OCI-LY7 (cell line): ENCODE measurements around the gene ACADVL. TPM values are rescaled to one million over a fixed set of nuclear protein-coding genes. Genes with fewer than 3 reads are reported as not detected.

Experiments
- BruUV-seq: library from RNA; stranded (reverse); fragments of 400-500 nt; replicated peaks from 2 replicates; lab custom pipeline; 2021; lab: Mats Ljungman, UMichigan
- CTCF ChIA-PET: fragments of 300-600 bp; sonication (Branson Sonifier 250); formaldehyde crosslinking; loops from one replicate; lab custom pipeline; 2022; ENCODE audit warnings: antibody characterized with exemption; ENCODE audit not compliant: unreplicated experiment; lab: Charles Lee
- POLR2A ChIA-PET: fragments of 300-600 bp; sonication (Branson Sonifier 250); formaldehyde crosslinking; loops from one replicate; lab custom pipeline; 2022; ENCODE audit warnings: antibody characterized with exemption; lab: Charles Lee
- DNase-seq: peaks from one replicate; pipeline ENCODE4 v3.0.0-alpha.2; 2015; ENCODE audit warnings: low spot score
- H2AFZ ChIP-seq: fragments of 200-600 bp; sonication (generic), shearing (Covaris generic); 2 replicates; pipeline ENCODE4 v1.6.1; 2014; ENCODE audit warnings: mild to moderate bottlenecking, antibody characterized with exemption, low read length, moderate library complexity
- H3K27ac ChIP-seq: fragments of 200-600 bp; sonication (generic); 2 replicates; pipeline ENCODE4 v1.5.1; 2014; ENCODE audit warnings: mixed run types, low read depth, mild to moderate bottlenecking, moderate library complexity, low read length, inconsistent platforms; ENCODE audit not compliant: poor library complexity, severe bottlenecking
- H3K36me3 ChIP-seq: fragments of 200-600 bp; sonication (generic); 2 replicates; pipeline ENCODE4 v1.6.1; 2014; ENCODE audit warnings: mild to moderate bottlenecking, antibody characterized with exemption, low read length, moderate library complexity, mixed read lengths; ENCODE audit not compliant: insufficient read depth
- H3K4me1 ChIP-seq: fragments of 200-600 bp; sonication (generic); 2 replicates; pipeline ENCODE4 v1.5.1; 2014; ENCODE audit warnings: mild to moderate bottlenecking, low read length; ENCODE audit not compliant: insufficient read depth, poor library complexity, severe bottlenecking
- H3K4me2 ChIP-seq: fragments of 200-600 bp; sonication (generic); 2 replicates; pipeline ENCODE4 v1.6.1; 2014; ENCODE audit warnings: mild to moderate bottlenecking, low read length
- H3K4me3 ChIP-seq: fragments of 200-600 bp; sonication (generic); 2 replicates; pipeline ENCODE4 v1.5.1; 2014; ENCODE audit warnings: mild to moderate bottlenecking, low read depth, low read length; ENCODE audit not compliant: poor library complexity, severe bottlenecking
- H3K79me2 ChIP-seq: fragments of 200-600 bp; sonication (generic); 2 replicates; pipeline ENCODE4 v1.6.1; 2016; ENCODE audit warnings: low read depth, mild to moderate bottlenecking, low read length, moderate library complexity, mixed read lengths; ENCODE audit not compliant: insufficient read depth
- H3K9me2 ChIP-seq: fragments of 200-600 bp; sonication (generic); 2 replicates; pipeline ENCODE4 v1.6.1; 2016; ENCODE audit warnings: mild to moderate bottlenecking, low read length, mixed read lengths; ENCODE audit not compliant: insufficient read depth
- H3K9me3 ChIP-seq: fragments of 200-600 bp; sonication (generic); 2 replicates; pipeline ENCODE4 v1.6.1; 2014; ENCODE audit warnings: mild to moderate bottlenecking, mixed run types, low read length, mixed read lengths
- H4K20me1 ChIP-seq: fragments of 200-600 bp; sonication (generic); 2 replicates; pipeline ENCODE4 v1.6.1; 2014; ENCODE audit warnings: mild to moderate bottlenecking, antibody characterized with exemption, low read length, moderate library complexity, mixed read lengths; ENCODE audit not compliant: insufficient read depth
- CTCF ChIP-seq: fragments of 200-600 bp; sonication (generic); conservative IDR thresholded peaks from 2 replicates; pipeline ENCODE4 v1.5.1; 2014; ENCODE audit warnings: mild to moderate bottlenecking, antibody characterized with exemption, low read length, moderate library complexity, mixed read lengths
- EZH2phosphoT487 ChIP-seq: fragments of 200-600 bp; sonication (generic); IDR thresholded peaks from 2 replicates; pipeline ENCODE4 v1.6.1; 2018; ENCODE audit warnings: low read depth, borderline replicate concordance, mild to moderate bottlenecking, mixed run types, antibody characterized with exemption, low read length, moderate library complexity, mixed read lengths
- intact Hi-C: fragments of 100-400 bp; cut with micrococcal nuclease; formaldehyde crosslinking; loops from one replicate; pipeline ENCODE4 v1.10.0; 2022; ENCODE audit not compliant: unreplicated experiment
- total RNA-seq, 2 experiments: library from RNA; depleted of rRNA in 1 of 2; stranded (reverse); fragments of >200 nt in 1 of 2; shearing (Covaris generic) in 1 of 2; gene quantifications; 2 replicates each; pipeline ENCODE4 v1.2.3, GENCODE V29; 2014 to 2022

The ACADVL gene
- total RNA-seq, 2 experiments from 2014 or later: 204 to 297 TPM

DNA sequence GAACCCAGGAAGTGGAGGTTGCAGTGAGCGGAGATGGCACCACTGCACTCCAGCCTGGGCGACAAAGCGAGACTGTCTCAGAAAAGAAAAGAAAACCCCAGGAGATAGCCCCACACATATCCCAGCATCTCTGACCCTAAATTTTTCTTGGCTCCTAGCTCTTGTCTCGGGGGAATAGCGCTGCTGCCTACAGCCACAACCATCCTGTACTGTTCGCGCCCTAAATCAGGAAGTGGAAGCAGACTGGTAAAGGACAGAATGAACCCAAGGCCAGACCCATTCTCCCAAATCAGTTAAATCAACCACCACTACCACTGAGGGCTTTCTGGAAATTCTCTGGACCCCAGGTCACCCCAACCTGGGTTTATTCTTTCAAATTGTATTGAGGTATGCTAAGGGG, 30.1 kb downstream of the ACADVL start:
- Histone ChIP-seq H2AFZ (no peak overlapping the region), H3K27ac (peak overlapping the region; percentile 71), H3K4me1 (peaks cover 26% of the 10 kb centered on the region), H3K79me2 (peaks cover 71% of the 10 kb centered on the region), H4K20me1 (peaks cover 18% of the 10 kb centered on the region), H3K9me3 (no peaks in the 10 kb centered on the region), H3K4me2 (peak overlapping the region; percentile 100), H3K36me3 (peaks cover 49% of the 10 kb centered on the region), H3K9me2 (no peaks in the 10 kb centered on the region), H3K4me3 (peak overlapping the region; percentile 83)
- TF ChIP-seq EZH2phosphoT487 (no peak), CTCF (no peak)
- CTCF ChIA-PET: no interaction called here
- intact Hi-C loops: loop anchor here (5.0 kb wide), 2 partner anchors 232 to 587 kb away; partner anchors contain the start of genes POLR2A and SLC35G6
- BruUV-seq: no TSS peak
- POLR2A ChIA-PET: no interaction called here
- peak; percentile 52 for DNase-seq

- no peak for DNase-seq
- Histone ChIP-seq H3K27ac (peak overlapping the region; percentile 71), H4K20me1 (peaks cover 18% of the 10 kb centered on the region), H3K36me3 (peaks cover 50% of the 10 kb centered on the region), H3K4me2 (peak overlapping the region; percentile 100), H2AFZ (no peak overlapping the region), H3K4me1 (peaks cover 26% of the 10 kb centered on the region), H3K79me2 (peaks cover 71% of the 10 kb centered on the region), H3K9me2 (no peaks in the 10 kb centered on the region), H3K4me3 (peak overlapping the region; percentile 83), H3K9me3 (no peaks in the 10 kb centered on the region)
- CTCF ChIA-PET: interaction anchor here (1.1 kb wide), 1 partner anchor 41 kb away, joined by 3 read pairs; no protein-coding TSS in a partner anchor
- POLR2A ChIA-PET: interaction anchor here (1.0 kb wide), 1 partner anchor 10 kb away, joined by 3 read pairs; no protein-coding TSS in a partner anchor
- no TSS peak for BruUV-seq
- no peak for TF ChIP-seq CTCF
- intact Hi-C loops: loop anchor here (1.0 to 5.0 kb wide), 3 partner anchors 78 to 586 kb away; partner anchors contain the start of genes NEURL4, POLR2A and SLC35G6
Observed at GRCh38 chr17:7250695-7251627, 31.2 kb downstream of the ACADVL start.
